ENCODE results near the gene LAS1L.
"Not testable (repeated sequence)": the region's sequence is repeated elsewhere in the genome, so short reads cannot be mapped to it uniquely, and the experiment has no call there.

Gene LAS1L

GRCh38 chrX:65480960-65481359, 53.6 kb downstream of the LAS1L start:
- no peaks in the 10 kb centered on the region for H3K36me3 ChIP-seq (ENCODE audit: control insufficient read depth in 1 of 2, insufficient read depth in 2 of 2, low read length in 2 of 2)
- H3K27ac ChIP-seq (ENCODE audit: low read depth, low read length) = no peak overlapping the region
- H3K4me3 ChIP-seq (ENCODE audit: low read depth in 1 of 2, low read length in 2 of 2) = no peak overlapping the region
- H3K9ac ChIP-seq (ENCODE audit: low read depth in 1 of 2, low read length in 2 of 2) = no peak overlapping the region
- no peaks in the 10 kb centered on the region for H3K27me3 ChIP-seq (ENCODE audit: control insufficient read depth in 1 of 2, insufficient read depth in 2 of 2, low read length in 2 of 2)
- H3K9me3 ChIP-seq (ENCODE audit: control insufficient read depth in 1 of 2, low read length in 2 of 2) = no peaks in the 10 kb centered on the region
- no peaks in the 10 kb centered on the region for H3K4me1 ChIP-seq (ENCODE audit: control insufficient read depth in 1 of 2, insufficient read depth in 2 of 2, low read length in 2 of 2)

DNA sequence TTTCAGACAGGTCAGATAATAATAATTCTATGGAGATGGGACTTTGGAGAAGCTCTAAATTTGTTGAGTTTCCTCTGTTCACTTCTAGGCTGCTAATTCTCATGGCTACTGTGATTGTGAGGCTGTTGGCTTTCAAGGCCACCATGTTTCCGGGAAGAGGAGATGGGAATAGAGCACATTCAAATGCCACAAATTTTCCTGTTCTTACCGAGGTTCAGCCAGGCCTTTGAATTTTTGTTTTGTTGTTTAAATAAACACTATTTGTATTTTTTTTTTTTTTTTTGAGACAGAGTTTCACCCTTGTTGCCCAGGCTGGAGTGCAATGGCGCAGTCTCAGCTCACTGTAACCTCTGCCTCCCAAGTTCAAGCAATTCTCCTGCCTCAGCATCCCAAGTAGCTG, 55.5 kb downstream of the LAS1L start:
- not testable (repeated sequence) for H3K27me3 ChIP-seq (ENCODE audit: control insufficient read depth in 1 of 2, insufficient read depth in 2 of 2, low read length in 2 of 2)

DNA sequence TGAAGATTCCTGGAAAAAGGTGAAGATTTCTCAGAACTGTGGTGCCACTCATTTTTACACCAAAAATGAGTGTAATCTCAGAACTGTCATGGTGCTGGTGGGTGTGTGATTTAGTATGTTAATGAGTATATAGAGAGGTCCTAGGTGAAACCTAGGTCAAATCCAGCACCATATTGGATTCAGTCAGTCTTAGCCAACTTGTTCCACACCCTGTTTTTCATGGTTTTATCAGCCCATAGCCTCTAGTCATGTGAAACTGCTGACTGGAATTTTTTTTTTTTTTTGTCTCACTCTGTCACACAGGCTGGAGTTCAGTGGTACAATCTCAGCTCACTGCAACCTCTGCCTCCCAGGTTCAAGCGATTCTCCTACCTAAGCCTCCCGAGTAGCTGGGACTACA, 58.0 kb downstream of the LAS1L start:
- no peaks in the 10 kb centered on the region for H3K9me3 ChIP-seq (ENCODE audit: control insufficient read depth in 1 of 2, low read length in 2 of 2)
- H3K4me3 ChIP-seq (ENCODE audit: low read depth in 1 of 2, low read length in 2 of 2) = no peak overlapping the region
- H3K36me3 ChIP-seq (ENCODE audit: control insufficient read depth in 1 of 2, insufficient read depth in 2 of 2, low read length in 2 of 2) = no peaks in the 10 kb centered on the region
- no peak overlapping the region for H3K9ac ChIP-seq (ENCODE audit: low read depth in 1 of 2, low read length in 2 of 2)
- no peak overlapping the region for H3K27ac ChIP-seq (ENCODE audit: low read depth, low read length)
- H3K27me3 ChIP-seq (ENCODE audit: control insufficient read depth in 1 of 2, insufficient read depth in 2 of 2, low read length in 2 of 2) = no peaks in the 10 kb centered on the region
- H3K4me1 ChIP-seq (ENCODE audit: control insufficient read depth in 1 of 2, insufficient read depth in 2 of 2, low read length in 2 of 2) = no peaks in the 10 kb centered on the region

More for the DNA sequence above, 55.5 kb downstream of the LAS1L start:
- H3K9ac ChIP-seq (ENCODE audit: low read depth in 1 of 2, low read length in 2 of 2); H3K36me3 ChIP-seq (ENCODE audit: control insufficient read depth in 1 of 2, insufficient read depth in 2 of 2, low read length in 2 of 2); H3K4me1 ChIP-seq (ENCODE audit: control insufficient read depth in 1 of 2, insufficient read depth in 2 of 2, low read length in 2 of 2); H3K27ac ChIP-seq (ENCODE audit: low read depth, low read length); H3K9me3 ChIP-seq (ENCODE audit: control insufficient read depth in 1 of 2, low read length in 2 of 2); H3K4me3 ChIP-seq (ENCODE audit: low read depth in 1 of 2, low read length in 2 of 2): not testable (repeated sequence)

DNA sequence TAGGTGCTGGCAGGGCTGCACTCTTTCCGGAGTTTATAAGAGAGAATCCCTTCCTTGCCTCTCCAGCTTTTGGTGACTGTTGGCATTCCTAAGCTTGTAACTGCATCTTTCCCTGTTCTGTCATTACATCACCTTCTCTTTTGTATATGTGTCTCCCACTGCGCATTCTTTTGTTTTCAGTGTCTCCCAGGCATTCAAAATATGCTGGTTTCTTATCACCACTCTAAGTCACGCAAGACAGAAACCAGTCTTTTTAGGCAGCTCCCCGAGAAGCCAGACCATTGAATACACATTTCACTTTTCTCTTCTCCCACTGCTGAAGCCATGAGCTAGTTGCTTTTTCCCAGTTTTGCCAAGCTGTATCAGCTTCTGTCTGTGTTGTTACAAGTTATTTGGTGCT, 71.0 kb downstream of the LAS1L start:
- Histone ChIP-seq H3K9ac (ENCODE audit: low read depth in 1 of 2, low read length in 2 of 2) (no peak overlapping the region), H3K27ac (ENCODE audit: low read depth, low read length) (no peak overlapping the region), H3K4me1 (ENCODE audit: control insufficient read depth in 1 of 2, insufficient read depth in 2 of 2, low read length in 2 of 2) (no peaks in the 10 kb centered on the region), H3K27me3 (ENCODE audit: control insufficient read depth in 1 of 2, insufficient read depth in 2 of 2, low read length in 2 of 2) (no peaks in the 10 kb centered on the region), H3K4me3 (ENCODE audit: low read depth in 1 of 2, low read length in 2 of 2) (no peak overlapping the region), H3K9me3 (ENCODE audit: control insufficient read depth in 1 of 2, low read length in 2 of 2) (no peaks in the 10 kb centered on the region), H3K36me3 (ENCODE audit: control insufficient read depth in 1 of 2, insufficient read depth in 2 of 2, low read length in 2 of 2) (no peaks in the 10 kb centered on the region)

All from duodenal mucosa (tissue), 2 donors.